ENCODE data around the gene AOAH. TPM values are rescaled to one million over a fixed set of nuclear protein-coding genes. Genes with fewer than 3 reads are reported as not detected.
"Not testable (repeated sequence)": the region's sequence is repeated elsewhere in the genome, so short reads cannot be mapped to it uniquely, and the experiment has no call there.

AOAH gene
- total and polyA plus RNA-seq, 2 of the 4 experiments (the other 2 are of a cell fraction): not detected

- H4K20me1 ChIP-seq (ENCODE audit: insufficient read depth, low read length); H3K27me3 ChIP-seq (ENCODE audit: control insufficient read depth, insufficient read depth, low read length); H3K4me2 ChIP-seq (ENCODE audit: low read depth, low read length); H2BK5ac ChIP-seq (ENCODE audit: low read depth, low read length, poor library complexity, severe bottlenecking); dilution Hi-C loops (cut with HindIII; ENCODE audit: low sequenced_read_pairs, unreplicated experiment); H2BK120ac ChIP-seq (ENCODE audit: low read depth, low read length); H3K56ac ChIP-seq (ENCODE audit: extremely low read depth, insufficient read depth, low read length); H2AK9ac ChIP-seq (replicated peaks; ENCODE audit: low read depth, low read length, poor library complexity); H3K27ac ChIP-seq (ENCODE audit: insufficient read depth, low read length); DNase-seq; H4K91ac ChIP-seq (ENCODE audit: insufficient read depth, low read depth, low read length); H3K36me3 ChIP-seq (ENCODE audit: control insufficient read depth, insufficient read depth, low read length); BruUV-seq (replicated peaks); intact Hi-C loops (cut with micrococcal nuclease); H3K4ac ChIP-seq (ENCODE audit: low read depth, low read length); H3K9ac ChIP-seq (ENCODE audit: low read depth, low read length); H4K5ac ChIP-seq (ENCODE audit: low read depth, low read length); H3K18ac ChIP-seq (ENCODE audit: low read depth, low read length); H3K4me3 ChIP-seq (ENCODE audit: insufficient read depth, low read depth, low read length); H3K14ac ChIP-seq (replicated peaks; ENCODE audit: low read depth, low read length); in situ Hi-C loops (cut with MboI; ENCODE audit: low sequenced_read_pairs); H2BK20ac ChIP-seq (ENCODE audit: low read depth, low read length); H3K23ac ChIP-seq (ENCODE audit: low read depth, low read length); H3K79me1 ChIP-seq (ENCODE audit: low read depth in 1 of 2, low read length in 2 of 2); CTCF ChIA-PET; H3K9me3 ChIP-seq (ENCODE audit: control insufficient read depth, insufficient read depth, low read length); H4K8ac ChIP-seq (ENCODE audit: low read depth in 2 of 2, low read length in 2 of 2); H2BK15ac ChIP-seq (ENCODE audit: low read depth, low read length); POLR2A ChIA-PET (ENCODE audit: unreplicated experiment); H3K9me1 ChIP-seq (ENCODE audit: insufficient read depth, low read length); ATAC-seq (ENCODE audit: low read depth); H2AFZ ChIP-seq (replicated peaks; ENCODE audit: low read length, poor library complexity); H2AK5ac ChIP-seq (ENCODE audit: low read depth, low read length): not testable (repeated sequence)
- H3K4me1 ChIP-seq (ENCODE audit: control insufficient read depth, insufficient read depth, low read length): peaks cover 16% of the 10 kb centered on the region
- WGBS, 2 experiments (ENCODE audit: extremely low coverage in 2 of 2, insufficient read length in 1 of 2): no CpG with 5 or more reads among the region's 6 CpGs
- TF ChIP-seq MAFK (IDR thresholded peaks at IDR 0.05; ENCODE audit: low read depth, low read length): peak; percentile 42; the same call in 1 of the 2 replicates
These were observed 75.0 kb downstream of the AOAH start for GRCh38 chr7:36649319-36649718.

Measured in IMR-90 (cell line).